GM18511 (cell line): ENCODE results near the gene SCLT1.

Experiments
- ATAC-seq: cut with Tn5 transposase; IDR thresholded peaks from one replicate; pipeline ENCODE4 v1.9.1; 2021; ENCODE audit warnings: mild to moderate bottlenecking, moderate library complexity; ENCODE audit not compliant: unreplicated experiment

Gene SCLT1

GRCh38 chr4:128961405-128961804 is 131.9 kb downstream of the SCLT1 start:
- no peak for ATAC-seq

GRCh38 chr4:128958194-128958593 is 135.1 kb downstream of the SCLT1 start:
- ATAC-seq, result no peak

GRCh38 chr4:128957459-128957858 is 135.9 kb downstream of the SCLT1 start:
- no peak for ATAC-seq

- ATAC-seq, result no peak
These were observed 137.6 kb downstream of the SCLT1 start for GRCh38 chr4:128955751-128956150.

- ATAC-seq, result no peak
These were observed 138.4 kb downstream of the SCLT1 start for GRCh38 chr4:128954941-128955340.

GRCh38 chr4:128951316-128951715 is 142.0 kb downstream of the SCLT1 start:
- ATAC-seq, result no peak

GRCh38 chr4:128950796-128951195 is 142.5 kb downstream of the SCLT1 start:
- ATAC-seq, result no peak

GRCh38 chr4:128946916-128947315 is 146.4 kb downstream of the SCLT1 start:
- no peak for ATAC-seq

GRCh38 chr4:128942607-128943006 is 150.7 kb downstream of the SCLT1 start:
- no peak for ATAC-seq

GRCh38 chr4:128940971-128941370 is 152.4 kb downstream of the SCLT1 start:
- no peak for ATAC-seq

- ATAC-seq, result no peak
These were observed 163.3 kb downstream of the SCLT1 start for GRCh38 chr4:128930051-128930450.

GRCh38 chr4:128924951-128925350 is 168.4 kb downstream of the SCLT1 start:
- ATAC-seq, result no peak

- ATAC-seq, result no peak
These were observed 171.4 kb downstream of the SCLT1 start for GRCh38 chr4:128921954-128922353.

GRCh38 chr4:128917781-128918180 is 175.6 kb downstream of the SCLT1 start:
- ATAC-seq, result peak; percentile 69

GRCh38 chr4:128916832-128917231 is 176.5 kb downstream of the SCLT1 start:
- peak; percentile 79 for ATAC-seq

- ATAC-seq, result no peak
These were observed 177.8 kb downstream of the SCLT1 start for GRCh38 chr4:128915544-128915943.

- ATAC-seq, result peak; percentile 27
These were observed 180.1 kb downstream of the SCLT1 start for GRCh38 chr4:128913228-128913627.

- no peak for ATAC-seq
These were observed 184.6 kb downstream of the SCLT1 start for GRCh38 chr4:128908735-128909134.

GRCh38 chr4:128907981-128908380 is 185.4 kb downstream of the SCLT1 start:
- no peak for ATAC-seq

- no peak for ATAC-seq
These were observed 186.8 kb downstream of the SCLT1 start for GRCh38 chr4:128906581-128906980.

GRCh38 chr4:128904821-128905220 is 188.5 kb downstream of the SCLT1 start:
- no peak for ATAC-seq

- no peak for ATAC-seq
These were observed 212.7 kb downstream of the SCLT1 start for GRCh38 chr4:128880662-128881061.

GRCh38 chr4:128879971-128880370 is 213.4 kb downstream of the SCLT1 start:
- ATAC-seq, result no peak

- no peak for ATAC-seq
These were observed 214.1 kb downstream of the SCLT1 start for GRCh38 chr4:128879283-128879682.
